HG03565 (cell line): ENCODE measurements around the gene ZIC5.

ENCODE experiments used
- ATAC-seq: cut with Tn5 transposase; IDR thresholded peaks from one replicate; pipeline ENCODE4 v1.9.1; 2021; ENCODE audit warnings: mild to moderate bottlenecking, moderate library complexity; ENCODE audit not compliant: unreplicated experiment

The ZIC5 gene

DNA sequence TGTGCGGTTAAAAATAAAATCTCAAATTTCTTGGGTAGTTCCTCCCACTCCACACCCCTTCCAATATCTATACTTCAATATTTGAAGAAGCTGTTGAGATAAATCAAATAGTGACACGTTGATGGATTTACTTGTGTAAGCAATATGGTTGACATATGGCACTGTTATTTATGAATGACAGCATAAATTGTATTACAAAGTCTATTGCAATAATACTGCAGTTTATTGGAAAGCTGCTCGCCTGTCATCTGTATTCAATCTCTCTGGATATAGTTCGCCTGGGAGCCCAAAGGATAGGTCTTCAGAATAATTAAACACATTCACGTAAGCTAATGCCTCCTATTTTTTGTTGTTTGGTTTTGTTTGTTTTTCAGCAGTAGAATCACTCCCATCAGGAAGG, 5.0 kb upstream of the ZIC5 start:
- no peak for ATAC-seq

DNA sequence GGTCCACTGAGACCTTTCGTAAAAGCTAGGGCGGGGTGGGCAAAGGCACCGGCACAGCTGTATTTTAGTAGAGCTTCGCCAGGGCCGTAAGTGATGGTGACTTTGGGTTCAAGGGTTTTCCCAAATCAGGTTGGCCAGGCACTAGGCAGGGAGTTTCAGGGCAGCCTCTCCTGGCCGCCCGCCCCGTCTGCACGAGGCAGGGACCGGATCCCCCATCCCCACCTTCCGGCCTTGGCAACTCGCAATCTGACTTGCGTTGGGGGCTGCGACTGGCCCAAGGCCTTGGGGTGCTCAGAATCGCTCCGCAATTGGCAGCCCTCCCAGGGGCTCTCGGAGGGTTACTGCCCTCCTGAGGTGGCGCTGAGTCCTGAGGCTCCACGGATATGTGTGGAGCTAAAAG, 4.1 kb upstream of the ZIC5 start:
- ATAC-seq = no peak

DNA sequence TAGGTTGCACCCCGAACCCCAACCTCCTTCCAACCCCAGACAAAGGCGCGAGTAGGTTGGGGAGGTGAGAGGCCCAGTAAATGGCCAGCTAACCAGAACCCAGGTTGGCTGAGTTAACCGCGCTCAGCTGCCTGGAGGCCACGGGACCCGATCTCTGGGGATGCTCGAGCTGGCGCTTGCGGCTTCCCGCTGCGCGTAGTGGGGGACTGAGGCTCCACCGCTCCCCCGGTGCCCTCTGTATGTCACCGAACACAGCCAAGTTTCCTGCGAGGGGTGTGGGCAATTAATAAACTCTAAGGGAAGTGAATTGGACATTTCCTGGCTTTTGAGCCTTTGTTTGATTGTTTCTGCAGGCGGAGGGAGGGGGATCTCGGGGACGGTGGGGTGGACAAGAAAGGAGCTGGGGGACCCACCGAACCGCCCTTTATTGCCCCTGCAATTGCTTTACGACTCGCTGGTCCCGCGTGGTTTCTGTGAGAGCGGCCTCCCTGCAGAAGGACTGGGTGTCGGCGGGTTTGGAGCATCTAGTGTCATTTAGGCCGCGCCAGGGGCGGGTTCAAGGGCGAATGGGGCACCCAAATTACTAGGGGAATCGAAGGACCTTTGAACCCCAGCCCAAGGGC, 3.5 kb upstream of the ZIC5 start:
- no peak for ATAC-seq

DNA sequence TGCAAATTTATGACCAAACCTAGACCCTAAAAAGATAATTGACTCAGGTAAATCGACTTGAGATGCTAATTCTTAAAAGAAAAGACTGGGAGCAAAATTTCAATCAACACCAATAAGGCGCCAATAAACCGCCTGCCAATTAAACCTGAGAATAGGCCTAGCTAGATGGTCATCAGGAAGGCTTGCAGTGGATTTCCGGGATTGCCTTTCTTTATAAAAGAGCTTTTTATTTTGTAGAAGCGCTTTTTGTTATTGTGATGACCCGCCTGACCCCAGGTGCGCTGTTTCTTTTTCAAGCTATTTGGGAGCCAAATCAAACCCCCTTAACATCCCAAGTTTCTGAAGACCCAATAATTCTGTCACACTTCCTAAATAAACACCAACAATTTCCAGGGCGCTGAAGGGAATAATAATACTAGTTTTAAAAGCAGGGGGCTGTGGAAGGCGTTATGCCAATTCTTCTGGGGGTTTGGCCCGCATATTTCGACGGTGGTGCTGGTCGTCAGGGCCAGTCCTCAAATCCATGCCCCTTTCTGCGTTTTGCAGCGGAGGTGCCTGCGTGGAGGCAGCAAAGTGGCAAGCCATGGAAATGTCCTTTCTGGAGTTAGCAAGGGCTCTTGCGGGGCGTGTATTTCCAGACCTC, 2.9 kb upstream of the ZIC5 start:
- no peak for ATAC-seq

DNA sequence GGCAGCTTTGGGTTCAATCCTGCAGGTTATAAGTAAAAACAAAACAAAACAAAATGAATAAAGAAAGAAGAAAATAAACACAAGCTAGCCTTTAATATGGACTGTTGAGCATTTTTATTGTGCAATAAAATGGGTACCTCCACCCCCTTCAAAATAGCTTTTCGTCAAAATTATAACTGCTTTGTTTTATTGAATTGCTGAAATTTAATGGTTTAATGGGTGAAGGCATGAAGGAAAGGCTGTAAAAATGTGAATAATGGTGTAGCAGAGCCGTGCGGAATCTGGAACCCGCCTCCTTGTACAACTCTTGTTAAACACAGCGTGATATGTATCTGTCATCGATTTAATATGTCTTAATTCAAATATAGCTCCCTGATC, 2.2 kb upstream of the ZIC5 start:
- ATAC-seq = no peak

DNA sequence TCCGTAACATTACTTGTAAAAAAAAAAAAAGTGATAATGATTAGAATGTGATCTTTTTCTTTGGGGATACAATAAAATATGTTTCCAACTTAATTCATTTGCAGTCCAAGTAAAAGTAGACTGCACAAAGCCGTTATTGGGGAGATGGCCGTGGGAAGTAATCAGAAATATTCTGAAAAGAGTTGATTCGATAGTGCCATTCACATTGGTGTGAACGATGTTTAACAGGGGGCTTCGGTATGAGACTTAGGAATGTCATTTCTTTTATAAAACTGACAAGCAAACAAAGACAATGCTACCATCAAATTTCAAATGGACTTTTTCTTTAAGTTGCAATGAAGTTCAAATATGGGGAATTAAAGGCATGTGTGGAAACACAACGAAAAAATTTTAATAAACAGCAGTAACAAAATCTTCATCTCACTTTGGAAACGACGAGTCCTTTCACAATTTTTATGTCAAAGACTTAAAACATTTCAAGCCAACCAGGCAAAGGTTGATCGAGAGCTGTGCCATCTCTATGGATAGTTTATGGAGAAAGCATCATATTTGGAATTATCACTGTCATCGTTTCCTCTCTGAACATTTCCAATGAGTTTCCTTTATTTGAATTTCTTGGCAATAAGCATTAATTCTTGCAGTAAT, 1.7 kb upstream of the ZIC5 start:
- ATAC-seq = no peak

DNA sequence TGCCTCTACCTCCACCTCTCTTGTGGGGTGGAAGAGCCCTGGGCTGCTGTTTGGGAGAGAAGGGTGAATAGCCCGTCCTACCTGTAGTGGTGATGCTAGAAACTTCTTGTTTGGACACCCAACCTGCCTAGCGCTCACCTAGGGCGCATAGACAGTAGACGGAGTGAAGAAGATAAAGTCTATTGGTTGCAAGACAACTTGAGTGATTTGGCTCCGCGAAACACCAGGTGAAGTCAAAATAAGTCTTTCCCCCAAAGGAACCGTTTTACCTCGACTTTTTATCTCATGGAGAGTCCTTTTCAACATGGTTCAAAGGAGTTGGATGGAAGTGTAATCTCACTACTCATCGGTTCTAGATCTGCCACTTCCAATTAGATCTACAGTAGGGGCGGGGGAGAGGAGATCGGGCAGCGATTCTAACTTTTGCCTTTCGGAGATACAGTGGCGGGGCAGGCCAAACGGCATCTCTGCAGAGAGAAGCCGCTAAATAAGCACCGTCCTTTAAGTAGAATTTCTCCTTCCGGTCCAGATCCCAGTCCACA, 694 bp upstream of the ZIC5 start:
- no peak for ATAC-seq

DNA sequence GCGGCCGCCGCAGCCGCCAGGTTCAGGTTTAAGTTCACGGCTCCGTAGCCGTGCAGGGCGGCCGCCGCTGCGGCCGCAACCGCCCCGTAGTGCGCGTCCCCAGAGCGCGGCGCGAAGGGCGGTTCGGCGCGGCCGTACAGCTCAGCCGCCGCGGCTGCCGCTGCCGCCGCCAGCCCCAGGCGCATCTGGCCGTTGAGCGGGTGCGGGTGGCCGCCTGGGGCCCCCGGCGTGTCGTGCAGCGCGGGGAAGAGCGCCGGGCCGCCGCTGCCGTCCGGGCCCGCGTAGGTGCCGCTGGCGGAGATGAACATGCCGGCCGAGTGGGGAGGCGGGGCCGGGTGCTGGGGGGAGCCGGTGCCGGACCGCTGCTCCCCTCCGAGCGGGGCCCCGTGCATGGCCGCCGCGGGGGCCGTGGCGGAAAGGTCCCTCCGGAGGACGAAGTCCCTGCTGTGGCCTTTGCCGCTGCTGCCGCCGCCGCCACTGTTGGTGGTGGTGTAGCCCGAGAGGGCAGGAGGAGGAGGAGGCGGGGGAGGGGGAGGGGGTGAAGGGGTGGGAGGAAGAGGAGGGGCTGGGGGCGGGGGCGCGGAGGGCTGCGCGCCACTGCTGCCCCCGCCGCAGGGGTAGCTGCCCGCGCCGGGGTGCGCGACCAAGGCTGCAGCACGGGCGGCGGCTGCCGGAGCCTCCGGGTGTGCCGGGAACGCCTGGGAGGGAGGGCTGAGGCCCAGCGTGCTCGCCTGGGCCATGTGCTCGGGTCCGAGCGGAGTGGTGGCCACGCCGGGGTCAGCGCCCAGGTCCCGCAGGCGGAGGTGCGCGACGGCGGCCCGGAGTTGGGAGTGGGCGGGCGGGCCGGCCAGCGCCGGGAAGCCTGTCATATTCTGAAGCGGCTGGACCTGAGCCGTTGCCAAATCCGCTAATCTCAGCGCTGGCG, 654 bp downstream of the ZIC5 start:
- ATAC-seq = no peak

DNA sequence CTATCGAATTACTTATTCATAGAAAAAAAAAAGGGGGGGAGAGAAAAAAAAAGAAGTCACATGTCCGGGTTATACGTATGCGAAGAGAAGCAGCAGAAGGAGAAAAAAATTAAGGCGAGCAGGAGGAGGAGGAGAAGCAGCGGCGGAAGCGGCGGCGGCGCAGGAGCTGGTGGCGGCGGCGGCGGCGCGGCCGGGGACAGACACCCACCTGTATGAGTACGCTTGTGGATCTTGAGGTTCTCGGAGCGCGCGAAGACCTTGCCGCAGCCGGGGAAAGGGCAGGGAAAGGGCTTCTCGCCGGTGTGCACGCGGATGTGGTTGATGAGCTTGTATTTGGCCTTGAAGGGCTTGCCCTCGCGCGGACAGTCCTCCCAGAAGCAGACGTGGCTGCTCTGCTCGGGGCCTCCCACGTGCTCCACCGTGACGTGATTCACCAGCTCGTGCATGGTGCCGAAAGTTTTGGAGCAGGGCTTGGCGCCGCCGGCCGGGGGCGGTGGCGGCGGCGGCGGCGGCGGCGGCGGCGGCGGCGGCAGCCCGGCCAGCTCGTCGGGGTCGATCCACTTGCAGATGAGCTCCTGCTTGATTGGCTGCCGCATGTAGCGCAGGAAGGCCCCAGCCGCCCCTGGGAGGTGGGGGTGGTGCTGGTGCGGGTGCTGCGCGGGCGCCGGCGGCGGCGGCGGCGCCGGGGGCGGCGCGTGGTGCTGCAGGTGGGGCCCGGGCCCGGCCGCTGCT, 1.5 kb downstream of the ZIC5 start:
- ATAC-seq = no peak

DNA sequence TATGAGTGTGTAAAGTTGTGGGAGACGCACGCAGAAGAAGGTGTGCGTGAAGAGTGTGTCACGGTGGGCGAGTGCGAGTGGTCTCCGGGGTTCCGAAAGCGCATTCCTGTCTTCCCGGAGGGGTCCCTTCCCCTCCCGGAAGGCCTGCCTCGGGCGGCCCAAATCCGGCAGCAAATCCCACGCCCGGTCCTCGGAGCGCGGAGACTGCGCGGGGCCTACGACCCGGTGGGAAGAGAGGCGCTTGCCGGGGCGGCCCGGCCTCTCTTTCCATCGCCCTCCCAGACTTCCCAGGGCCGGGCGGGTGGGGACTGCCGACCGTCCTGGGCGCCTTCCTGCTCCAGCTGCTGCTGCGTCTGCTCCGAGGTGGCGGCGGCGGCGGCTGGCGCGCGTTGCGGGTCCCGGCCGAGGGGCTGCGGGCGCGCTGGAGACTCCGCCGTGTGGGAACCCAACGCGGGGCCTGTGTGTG, 2.1 kb downstream of the ZIC5 start:
- ATAC-seq = no peak

DNA sequence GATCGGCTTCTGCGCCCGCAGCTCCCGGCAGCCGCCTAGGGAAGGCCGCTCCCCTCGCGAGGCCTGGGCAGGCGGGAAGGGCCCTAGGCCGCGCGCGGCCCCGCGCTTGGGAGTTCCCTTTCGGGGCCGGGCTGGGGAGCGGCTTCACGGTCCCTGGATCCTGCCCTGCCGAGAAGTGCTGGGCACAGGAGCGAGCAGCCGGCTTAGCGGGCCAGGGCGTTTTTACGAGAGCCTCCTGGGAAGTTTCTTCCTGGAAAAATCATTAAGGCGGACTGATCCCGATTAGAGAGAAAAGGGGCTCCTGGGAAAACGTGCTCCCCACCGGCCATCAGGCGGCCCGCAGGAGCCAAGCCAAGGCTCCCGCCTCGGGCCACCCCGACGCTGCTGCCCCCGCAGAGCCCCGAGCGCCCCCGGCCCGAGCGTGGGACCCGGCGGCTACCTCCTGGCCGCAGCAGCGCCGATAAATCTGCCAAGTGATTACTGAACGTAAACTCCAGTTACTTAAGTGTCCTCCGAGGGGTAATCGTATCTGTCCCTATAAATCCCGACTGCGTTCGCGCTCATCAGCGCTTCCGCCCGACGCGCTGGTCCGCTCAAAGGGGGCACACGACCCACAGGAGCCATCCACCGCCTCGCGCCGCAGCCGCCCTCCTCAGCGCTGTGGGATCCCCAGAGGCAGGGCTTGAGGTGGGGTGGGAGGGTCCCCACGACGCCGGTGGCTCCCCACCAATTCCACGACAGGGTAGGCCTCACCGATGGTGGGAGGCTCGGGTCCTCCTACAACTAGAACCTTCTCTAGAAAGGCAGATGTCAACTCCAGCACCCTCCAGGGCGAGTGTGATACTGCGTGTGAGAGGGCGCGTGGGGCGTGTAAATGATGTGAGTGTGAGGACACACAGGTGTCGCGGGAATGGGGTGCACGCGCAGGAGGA, 2.8 kb downstream of the ZIC5 start:
- ATAC-seq = no peak

DNA sequence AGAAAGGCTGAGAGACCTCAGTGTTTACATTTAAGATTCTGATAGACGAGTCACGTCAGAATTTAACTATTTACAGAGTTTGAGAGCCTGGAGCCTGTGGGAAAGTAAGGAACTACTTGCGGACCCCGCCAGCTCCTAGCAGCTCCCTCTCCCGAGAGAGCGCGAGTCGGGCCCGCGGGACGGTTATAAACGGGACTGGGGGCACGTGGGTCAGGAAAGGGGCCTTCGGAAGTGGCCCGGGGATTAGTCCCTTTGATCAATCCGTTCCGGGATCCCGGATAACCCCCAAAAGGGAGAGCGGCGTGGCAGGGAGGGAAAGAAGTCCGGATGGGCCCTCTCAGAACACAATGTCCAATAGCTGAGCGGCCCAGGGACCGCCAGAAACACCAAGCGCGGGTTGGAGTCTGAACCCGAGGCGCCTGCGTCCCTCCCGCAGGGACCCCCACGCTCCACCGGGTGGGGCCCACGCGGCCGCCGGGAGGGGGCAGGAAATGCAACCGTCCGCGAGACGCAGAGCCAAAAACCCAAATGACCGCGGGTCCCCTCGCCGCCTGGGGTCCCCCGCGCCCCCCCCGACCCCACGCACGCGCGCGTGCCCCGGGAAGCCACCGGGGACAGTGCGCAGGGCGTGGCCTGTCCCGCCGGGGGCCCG, 3.6 kb downstream of the ZIC5 start:
- no peak for ATAC-seq

DNA sequence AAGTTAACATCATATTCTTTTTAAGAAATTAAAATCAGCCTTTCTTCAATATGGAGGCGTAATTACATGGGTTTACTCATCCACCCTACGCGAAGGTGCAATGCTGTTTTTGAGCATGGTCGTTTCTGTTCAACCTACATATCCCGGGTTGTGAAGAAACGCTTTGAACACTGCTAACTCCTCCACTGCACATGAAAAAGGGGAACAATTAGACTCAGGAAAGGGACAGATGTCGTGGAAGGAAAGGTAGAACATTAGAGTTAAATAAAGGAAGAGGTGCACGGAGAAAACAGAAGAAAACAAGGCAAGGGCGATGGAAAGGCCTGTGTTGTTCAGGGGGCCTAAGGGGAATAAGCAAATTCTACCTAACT, 4.1 kb downstream of the ZIC5 start:
- no peak for ATAC-seq

DNA sequence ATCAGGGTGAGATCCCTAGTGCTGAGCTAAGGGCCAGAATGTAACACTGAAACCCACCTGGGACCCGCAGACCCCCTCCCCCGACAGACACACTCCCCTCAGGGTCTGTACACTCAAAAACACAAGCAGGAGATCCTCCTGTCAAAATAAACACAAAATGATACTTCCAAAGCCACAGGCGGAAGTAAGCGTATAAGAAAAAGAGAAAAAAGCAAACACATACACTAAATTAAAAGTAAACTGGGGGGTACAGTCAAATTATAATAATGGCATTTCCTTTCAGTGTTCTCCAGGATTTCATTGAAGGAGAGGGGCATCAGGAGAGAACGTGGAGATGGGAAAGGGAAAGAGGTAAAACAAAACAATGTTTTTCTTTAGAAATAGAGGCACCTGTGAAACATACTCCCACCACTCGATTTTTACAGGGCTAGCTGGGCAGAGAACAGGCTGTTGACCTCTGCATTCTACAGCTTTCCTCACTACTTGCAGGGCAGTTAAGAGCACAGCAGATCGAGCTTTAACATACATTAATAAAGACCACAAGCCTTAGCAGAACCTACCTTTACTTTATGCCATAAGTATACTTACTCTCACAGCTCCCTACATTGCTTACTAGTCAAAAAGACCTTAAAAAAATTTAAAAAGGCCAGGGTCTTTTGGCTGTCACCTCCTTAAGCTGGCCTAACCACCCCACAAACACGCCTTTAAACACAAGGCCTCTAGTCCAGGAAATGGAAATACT, 5.3 kb downstream of the ZIC5 start:
- no peak for ATAC-seq

DNA sequence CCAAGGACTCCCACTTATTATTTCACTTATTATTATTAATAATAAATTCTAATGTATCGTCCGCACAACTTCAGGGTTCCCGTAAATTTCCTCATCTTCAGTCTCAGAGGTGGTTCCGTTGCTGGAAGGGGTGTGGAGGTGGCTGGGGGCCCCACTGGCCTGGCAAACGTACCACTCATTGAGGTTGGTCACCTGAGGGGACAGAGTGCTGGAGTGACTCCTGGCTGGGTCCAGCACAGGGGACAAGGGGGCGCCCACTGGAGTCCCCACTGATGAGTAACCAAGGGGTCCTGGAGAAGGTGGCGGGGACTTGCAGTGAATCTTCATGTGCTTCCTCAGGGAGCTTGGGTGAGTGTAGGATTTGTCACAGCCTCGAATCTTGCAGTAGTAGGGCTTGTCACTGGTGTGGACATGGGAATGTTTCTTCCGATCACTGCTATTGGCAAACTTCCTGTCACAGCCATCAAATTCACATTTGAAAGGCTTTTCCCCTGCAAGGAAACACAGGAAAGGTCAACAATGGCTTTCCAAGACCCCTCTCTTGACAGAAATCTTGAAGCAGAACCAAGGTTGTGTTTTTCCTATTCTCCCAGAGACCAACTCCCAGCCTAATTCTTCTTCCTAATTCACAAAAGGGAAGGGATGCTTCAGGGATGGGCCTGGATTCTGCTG, 6.1 kb downstream of the ZIC5 start:
- ATAC-seq = no peak

DNA sequence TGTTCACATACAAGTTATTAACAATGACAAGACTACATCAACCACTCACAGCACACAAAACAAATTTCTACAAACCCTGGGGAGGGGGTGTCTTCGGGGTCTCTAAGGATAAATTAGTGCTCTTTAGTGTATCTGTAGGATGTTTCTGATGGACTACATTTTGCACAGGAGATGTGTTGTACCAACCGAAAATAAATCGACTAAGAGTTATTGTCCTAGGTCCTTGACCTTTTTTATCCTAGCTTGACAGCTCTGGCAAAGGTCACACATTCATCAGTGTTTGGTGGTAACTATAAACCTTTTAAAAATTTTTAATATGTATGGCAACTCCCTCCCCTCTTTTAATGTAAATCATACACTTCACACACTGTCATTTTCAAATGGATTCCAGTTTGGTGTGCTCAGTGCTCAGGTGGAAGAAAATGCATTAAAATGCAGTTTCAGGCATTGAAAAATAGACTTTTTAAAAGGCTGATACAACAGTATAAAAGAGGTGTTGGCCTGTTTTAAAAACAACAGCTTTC, 7.7 kb downstream of the ZIC5 start:
- ATAC-seq = no peak

DNA sequence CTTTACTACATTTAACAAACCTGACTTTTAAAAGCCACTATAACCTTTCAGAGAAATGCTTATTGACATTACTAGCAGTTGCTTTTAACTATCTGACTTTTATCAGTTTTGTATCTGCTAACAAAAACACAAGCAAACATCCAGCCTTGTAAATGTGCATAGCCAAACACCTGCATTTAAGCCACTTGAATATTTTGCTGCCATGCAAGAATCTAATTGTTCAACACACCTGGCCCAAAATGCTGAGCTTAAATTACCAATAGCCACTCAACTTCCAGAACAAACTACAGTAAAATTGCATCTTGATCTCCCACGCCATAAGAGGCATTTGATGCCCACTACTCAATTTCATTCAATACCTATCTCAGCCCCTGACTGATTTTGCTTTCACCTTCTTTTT, 9.3 kb downstream of the ZIC5 start:
- ATAC-seq = no peak

DNA sequence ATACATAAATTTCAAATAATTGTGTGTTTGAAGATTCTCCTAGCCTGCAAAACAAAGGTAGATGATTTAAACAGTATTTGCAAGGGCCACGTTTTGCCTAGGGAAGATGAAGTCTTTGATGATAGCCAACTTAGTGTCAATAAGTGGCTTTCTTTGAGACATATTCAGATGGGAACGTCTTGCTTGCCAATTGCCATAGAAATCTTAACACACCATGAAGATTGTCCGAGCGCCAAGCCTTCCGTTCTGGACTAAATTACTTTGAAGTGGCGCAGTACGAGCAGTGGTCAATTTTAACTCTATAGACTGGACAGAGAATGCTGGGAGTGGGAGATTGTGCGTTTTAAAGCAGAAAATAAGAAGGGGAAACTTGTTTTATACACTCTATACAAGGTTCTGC, 9.9 kb downstream of the ZIC5 start:
- ATAC-seq = no peak
